GM18507 (cell line): ENCODE results near the gene C2CD2.
A peak's percentile ranks its signal among the peaks of the same experiment; 100 is the strongest.

Experiments
- DNase-seq: peaks from one replicate; pipeline ENCODE4 v3.0.0; 2011; ENCODE audit warnings: low read depth; ENCODE audit not compliant: insufficient read length; ENCODE audit errors: extremely low spot score
- FAIRE-seq: peaks from 2 replicates; lab custom pipeline; 2011; peaks lifted over from hg19 to GRCh38; lab: Jason Lieb, UNC

Gene C2CD2

DNA sequence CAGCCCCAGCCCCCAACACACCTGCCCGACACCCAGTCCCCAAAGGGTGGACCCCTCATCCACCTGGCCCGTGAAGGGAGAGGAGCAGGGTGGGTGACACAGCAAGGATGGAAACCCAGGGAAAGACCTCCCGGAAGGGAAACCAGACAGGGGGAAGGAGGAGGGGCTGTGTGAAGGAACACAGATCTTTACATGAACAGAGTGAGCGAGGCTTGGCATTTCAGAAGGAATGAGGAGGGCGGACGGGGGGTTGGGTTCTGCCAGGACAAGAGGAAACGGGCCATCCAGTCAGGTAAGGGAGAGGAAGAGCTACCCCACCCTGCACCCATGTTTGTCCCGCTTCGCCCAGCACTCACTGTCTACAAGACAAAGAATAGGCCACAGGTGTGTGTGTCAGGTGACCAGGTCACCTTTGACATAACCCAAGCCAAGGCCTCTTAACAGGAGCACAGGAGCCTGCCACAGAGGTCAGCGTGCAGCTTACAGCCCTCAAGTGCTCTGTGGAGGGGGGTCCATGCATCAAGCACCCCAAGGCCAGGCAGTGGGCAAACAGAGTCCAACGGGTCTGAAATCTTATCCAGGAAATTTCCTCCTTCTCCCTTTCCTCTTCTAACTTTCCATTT lies 56.7 kb downstream of the C2CD2 start:
- no peak for DNase-seq
- no peak for FAIRE-seq

GRCh38 chr21:41895643-41896493 lies 58.0 kb downstream of the C2CD2 start:
- no peak for DNase-seq
- FAIRE-seq: no peak

DNA sequence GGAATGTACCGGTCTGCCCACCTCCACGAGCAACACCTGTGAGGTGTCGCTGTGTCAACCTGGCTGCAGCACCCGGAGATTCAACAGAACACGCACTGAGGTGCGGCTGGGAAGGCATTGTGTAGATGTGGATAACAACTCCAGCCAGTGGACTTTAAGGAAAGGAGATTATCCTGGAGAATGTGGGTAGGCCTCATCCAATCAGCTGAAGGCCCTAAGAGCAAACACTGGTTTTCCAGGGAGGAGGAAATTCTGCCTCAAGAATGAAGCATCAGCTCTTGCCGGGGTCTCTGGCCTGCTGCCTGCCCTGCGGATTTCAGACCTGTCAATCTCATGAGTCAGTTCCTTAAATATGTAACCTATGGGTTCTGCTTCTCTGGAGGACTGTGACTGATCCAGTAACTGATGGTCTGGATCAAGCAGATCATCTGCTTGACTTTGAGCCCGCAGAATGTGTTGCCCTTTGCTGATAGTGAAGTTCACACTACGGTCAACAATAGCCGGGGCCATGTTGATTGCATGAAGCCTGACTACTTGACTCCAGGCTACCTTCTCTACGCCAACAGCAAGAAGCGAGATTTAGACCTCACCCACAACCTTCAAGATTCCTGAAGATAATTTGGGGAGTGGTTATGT lies 58.8 kb downstream of the C2CD2 start:
- FAIRE-seq: no peak

DNA sequence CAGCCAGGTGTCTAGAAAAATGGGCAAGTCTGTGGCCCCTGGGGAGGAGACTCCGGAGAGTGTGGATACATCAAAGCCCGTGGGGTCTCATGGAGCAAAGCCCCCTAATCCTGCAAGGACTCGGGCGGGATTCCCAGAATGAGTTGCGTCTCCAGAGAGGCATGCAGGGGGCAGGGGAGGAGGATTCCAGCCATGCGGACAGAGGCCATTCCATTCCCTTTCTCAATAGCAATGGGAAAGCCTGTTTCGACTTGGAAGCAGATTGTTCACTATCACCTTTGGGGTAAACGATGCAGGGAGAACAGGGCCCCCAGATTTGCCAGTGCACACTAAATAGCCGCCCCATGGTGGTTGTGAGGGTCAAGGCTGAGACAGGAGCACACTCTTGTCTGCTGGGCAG lies 59.3 kb downstream of the C2CD2 start:
- DNase-seq (no peak), FAIRE-seq (no peak)

More for the DNA sequence above, 58.8 kb downstream of the C2CD2 start:
- no peak for DNase-seq

- FAIRE-seq: no peak
- DNase-seq: no peak
These were observed 61.1 kb downstream of the C2CD2 start for GRCh38 chr21:41892726-41893125.

DNA sequence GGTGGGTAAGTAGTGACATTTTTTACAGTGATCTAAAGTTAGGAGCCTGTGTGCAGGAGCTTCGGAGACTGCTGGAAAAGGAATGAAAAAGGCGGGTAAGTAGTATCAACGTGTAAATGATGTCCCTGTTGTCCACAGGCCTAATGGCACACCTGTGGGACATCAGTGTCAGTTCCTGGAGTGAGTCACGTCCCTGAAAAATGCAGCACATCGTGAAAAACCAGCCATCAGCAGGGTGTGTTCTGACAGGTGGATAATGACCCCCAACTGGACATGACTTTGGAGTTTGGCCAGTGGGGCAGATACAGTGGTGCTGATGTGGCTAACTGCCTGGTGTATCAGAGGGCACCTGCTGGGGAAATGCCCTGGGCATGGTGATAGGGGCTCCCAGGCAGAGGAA lies 62.7 kb downstream of the C2CD2 start:
- FAIRE-seq: no peak
- no peak for DNase-seq

DNA sequence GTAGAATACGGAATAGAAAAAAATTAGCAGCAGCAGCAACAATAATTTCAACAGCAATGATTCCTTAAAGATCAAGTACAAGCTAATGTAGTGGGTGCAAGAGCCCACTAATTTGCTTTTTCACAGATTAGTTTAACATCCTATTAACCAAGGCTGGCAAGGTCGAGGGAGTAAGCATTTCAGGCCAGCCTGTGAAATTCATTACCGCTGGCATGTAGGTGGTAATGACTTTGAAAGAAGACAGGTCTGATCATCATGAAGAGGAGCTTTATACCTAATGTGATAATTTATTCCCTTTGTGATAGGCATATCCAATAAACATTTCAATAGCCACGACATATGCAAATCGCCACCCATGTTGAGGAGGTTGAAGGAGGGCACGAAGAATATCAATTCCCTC lies 63.5 kb downstream of the C2CD2 start:
- DNase-seq (no peak), FAIRE-seq (no peak)

DNA sequence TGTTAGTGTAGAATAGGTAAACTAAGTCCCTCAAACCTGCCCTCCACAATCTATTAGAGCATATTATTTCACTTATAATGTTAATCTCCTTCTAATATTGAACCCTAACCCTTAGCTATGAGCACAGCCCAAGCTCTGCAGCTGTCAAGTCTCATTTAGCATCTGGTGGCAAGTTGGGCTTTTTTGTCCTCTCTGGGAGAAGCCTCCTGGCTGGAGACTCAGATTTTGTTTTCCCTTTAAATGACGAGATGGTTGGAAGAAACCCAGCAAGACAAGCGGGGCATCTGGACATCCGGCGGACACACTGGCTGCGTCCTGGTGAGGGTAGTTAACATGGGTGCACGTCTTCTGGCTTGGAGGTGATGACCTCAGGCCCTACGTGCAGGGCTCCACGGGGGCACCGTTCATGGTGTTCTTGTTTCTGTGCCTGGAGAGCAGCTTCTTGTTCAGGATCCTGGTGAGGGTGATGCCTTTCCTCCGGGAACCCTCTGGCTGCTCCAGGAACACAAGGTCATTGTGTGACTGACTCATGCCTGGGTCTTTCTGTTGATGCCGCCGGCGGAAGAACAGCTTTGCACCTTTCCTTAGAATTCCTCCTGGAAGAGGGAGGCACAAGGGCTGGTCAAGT lies 65.0 kb downstream of the C2CD2 start:
- FAIRE-seq (no peak), DNase-seq (no peak)

- no peak for FAIRE-seq
- DNase-seq: no peak
These were observed 66.2 kb downstream of the C2CD2 start for GRCh38 chr21:41887667-41888066.

- no peak for DNase-seq
- no peak for FAIRE-seq
These were observed 67.5 kb downstream of the C2CD2 start for GRCh38 chr21:41886328-41886727.

- FAIRE-seq: no peak
- no peak for DNase-seq
These were observed 68.3 kb downstream of the C2CD2 start for GRCh38 chr21:41885341-41886024.

DNA sequence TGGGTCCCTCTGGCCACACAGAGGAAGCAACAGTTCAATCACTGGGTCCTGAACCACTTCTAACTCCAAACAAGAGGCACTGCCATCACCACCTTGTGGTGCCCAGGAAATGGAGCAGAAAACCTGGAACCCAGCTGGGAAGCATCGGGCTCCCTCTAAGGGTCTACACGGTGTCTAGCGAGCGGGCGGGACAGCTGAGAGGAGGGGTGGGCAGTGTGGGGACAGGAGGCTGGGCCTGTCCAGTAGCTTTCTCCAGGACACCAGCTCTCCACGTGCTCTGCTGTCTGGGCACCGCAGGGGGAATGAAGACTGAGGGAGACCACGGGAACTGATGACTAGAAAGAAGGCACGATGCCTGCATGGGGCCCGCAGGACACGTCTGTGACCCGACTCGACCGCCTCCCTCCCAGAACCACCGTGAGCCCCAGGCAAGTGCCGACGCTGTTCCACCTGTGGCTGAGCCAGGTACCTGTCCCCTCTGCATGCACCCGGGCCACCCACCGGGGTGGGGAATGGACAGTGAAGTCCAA lies 69.3 kb downstream of the C2CD2 start:
- DNase-seq: no peak
- no peak for FAIRE-seq

GRCh38 chr21:41883582-41883981 lies 70.2 kb downstream of the C2CD2 start:
- FAIRE-seq: no peak

DNA sequence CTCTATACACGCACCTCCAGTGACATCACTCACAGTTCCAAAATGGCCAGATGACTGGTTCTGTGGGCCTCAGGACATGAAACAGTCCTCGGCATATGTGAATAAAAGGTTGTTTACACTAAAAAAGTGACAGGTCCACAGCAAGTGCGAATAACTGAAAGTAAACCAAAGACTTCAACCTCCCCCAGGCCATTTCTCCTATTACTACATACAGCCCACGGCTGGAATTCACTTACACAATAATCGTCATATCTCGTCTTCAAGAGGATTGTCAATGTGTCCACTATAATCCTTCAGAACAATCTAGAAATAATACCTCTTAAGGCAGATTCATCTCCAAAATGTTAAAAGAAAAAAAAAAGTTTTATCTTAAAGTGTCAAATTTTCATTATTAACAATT lies 72.8 kb downstream of the C2CD2 start:
- DNase-seq (no peak), FAIRE-seq (no peak)

More at GRCh38 chr21:41883582-41883981, 70.2 kb downstream of the C2CD2 start:
- DNase-seq: no peak

DNA sequence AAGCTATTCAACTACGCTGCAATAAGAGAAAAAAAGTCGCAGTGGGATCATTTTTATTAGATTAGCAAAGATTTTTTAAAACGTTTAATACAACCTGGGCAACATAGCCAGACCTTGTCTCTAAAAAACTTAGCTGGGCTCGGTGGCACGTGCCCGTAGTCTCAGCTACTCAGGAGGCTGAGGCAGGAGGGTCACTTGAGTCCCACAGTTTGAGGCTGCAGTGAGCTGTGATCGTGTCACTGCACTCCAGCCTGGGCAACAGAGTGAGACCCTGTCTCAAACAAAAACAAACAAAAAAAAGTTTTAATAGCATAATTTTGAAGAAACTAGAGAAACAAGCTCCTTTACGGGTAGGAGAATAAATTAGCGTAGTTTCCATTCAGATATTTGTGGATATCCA lies 73.7 kb downstream of the C2CD2 start:
- DNase-seq (no peak), FAIRE-seq (no peak)

DNA sequence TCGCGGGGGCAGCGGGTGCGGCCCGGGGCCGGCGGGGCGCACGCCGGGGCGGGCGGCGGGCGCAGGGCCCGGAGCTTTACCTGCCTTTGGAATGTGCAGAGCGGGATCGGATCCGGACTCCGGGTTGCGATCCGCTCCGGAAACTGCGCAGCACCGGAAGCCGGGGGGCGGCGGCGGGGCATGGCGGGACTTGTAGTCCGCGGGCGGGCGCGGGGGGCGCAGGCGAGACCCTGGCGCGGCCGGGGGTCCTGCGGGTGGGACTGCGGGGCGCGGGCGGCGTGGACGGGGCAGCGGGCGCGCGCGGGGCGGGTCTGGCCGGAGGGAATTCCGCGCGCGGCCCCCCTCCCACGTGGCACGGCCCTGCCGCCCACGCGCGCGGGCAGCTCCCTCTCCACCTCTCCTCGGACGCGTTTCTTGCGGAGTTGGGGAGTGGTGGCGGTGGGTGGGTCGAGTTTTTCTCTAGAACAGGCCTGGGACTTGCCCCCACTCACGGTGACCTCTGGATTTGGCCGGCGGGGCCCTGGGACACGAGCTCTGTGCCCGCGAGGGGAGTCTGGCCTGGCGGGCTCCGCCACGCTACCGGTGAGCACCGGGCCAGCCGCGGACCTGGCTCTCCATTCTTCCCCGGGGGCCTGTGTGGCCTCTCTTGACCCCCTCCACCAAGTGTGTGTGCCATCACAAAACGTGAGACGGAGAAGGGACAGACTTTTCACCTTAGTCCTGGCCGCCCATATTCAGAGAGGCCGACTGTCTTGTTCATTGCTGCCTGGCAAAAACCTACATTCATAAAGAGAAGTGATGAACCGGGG lies 74.4 kb downstream of the C2CD2 start, which contains the start of gene PRDM15:
Gene PRDM15, minus strand, starts transcription at position 155 of the 809 bp plus-strand sequence. CDS start 18,981 bp downstream, outside the sequence.
- FAIRE-seq: no peak

GRCh38 chr21:41878831-41879189 lies 75.0 kb downstream of the C2CD2 start:
- no peak for FAIRE-seq
- DNase-seq: peak; percentile 77

More for the DNA sequence above, 74.4 kb downstream of the C2CD2 start, which contains the start of gene PRDM15:
- DNase-seq: peak; percentile 65
